Keratinocyte (primary cell): Measurements from ENCODE around the gene COL11A1.

Experiments used
- EZH2 ChIP-seq: IDR thresholded peaks from one replicate; pipeline ENCODE4 v1.6.1; 2012; ENCODE audit warnings: inconsistent platforms, mild to moderate bottlenecking, low read length, moderate library complexity
- TF ChIP-seq, protein P1 (sequence below), 3 experiments: IDR thresholded peaks in 1 of 3; conservative IDR thresholded peaks in 1 of 3; optimal IDR thresholded peaks in 1 of 3; 2 replicates in 2 of 3; 3 replicates in 1 of 3; pipeline versions ENCODE3 to v1.5.1; 2011; ENCODE audit warnings: low read length in 3 of 3, mild to moderate bottlenecking in 3 of 3, moderate library complexity in 2 of 3, control low read depth in 1 of 3, inconsistent platforms in 1 of 3; ENCODE audit not compliant: insufficient read depth in 2 of 3; ENCODE audit errors: extremely low read depth in 1 of 3

DNA sequence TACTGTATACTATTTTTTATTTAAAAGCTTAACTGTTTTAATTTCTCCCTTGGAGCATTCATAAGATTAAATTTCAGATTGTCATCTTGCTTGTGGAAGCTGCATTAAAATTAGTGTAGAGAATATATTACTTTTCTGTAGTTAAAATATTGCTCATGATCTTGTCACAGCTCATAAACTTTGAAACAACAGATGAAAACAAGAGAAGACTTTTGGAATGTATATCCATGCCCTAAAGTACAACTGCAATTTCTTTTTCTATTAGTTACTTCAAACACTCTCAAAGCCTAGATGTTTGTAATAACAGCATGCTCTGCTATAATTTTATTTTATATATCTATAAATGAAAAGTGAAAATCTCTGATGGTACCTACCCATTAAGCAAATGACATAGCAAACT, 155.9 kb downstream of the COL11A1 start:
- TF ChIP-seq, protein P1, sequence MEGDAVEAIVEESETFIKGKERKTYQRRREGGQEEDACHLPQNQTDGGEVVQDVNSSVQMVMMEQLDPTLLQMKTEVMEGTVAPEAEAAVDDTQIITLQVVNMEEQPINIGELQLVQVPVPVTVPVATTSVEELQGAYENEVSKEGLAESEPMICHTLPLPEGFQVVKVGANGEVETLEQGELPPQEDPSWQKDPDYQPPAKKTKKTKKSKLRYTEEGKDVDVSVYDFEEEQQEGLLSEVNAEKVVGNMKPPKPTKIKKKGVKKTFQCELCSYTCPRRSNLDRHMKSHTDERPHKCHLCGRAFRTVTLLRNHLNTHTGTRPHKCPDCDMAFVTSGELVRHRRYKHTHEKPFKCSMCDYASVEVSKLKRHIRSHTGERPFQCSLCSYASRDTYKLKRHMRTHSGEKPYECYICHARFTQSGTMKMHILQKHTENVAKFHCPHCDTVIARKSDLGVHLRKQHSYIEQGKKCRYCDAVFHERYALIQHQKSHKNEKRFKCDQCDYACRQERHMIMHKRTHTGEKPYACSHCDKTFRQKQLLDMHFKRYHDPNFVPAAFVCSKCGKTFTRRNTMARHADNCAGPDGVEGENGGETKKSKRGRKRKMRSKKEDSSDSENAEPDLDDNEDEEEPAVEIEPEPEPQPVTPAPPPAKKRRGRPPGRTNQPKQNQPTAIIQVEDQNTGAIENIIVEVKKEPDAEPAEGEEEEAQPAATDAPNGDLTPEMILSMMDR (optimal IDR thresholded peaks at IDR 0.05 in 1 of 3, IDR thresholded peaks at IDR 0.05 in 1 of 3, conservative IDR thresholded peaks at IDR 0.05 in 1 of 3; ENCODE audit: extremely low read depth in 1 of 3, insufficient read depth in 2 of 3, low read length in 3 of 3), result no peak
- TF ChIP-seq EZH2, result no peak
